K562 (cell line): Measurements from ENCODE around the gene KMT2E. TPM values are rescaled to one million over a fixed set of nuclear protein-coding genes. Genes with fewer than 3 reads are reported as not detected.
A peak's percentile ranks its signal among the peaks of the same experiment; 100 is the strongest.

Experiments
- ATAC-seq: fragments of 200-7000 bp; cut with Tn5 transposase; 3 replicates; pipeline ENCODE4 v1.9.1; 2020; ENCODE audit warnings: moderate library complexity
- BruUV-seq: library from RNA; stranded (reverse); fragments of 400-500 nt; replicated peaks from 2 replicates; lab custom pipeline; 2021; lab: Mats Ljungman, UMichigan
- CTCF ChIA-PET: fragments of 300-600 bp; formaldehyde crosslinking; extraction: SDS; loops from one replicate; lab custom pipeline; 2021; ENCODE audit warnings: low intra/inter-chr PET ratio; lab: Yijun Ruan, JAX
- POLR2A ChIA-PET: fragments of 300-600, 350-650 bp; sonication (Branson Sonifier 250); formaldehyde crosslinking; extraction: SDS; loops from one replicate; lab custom pipeline; 2021; ENCODE audit warnings: antibody characterized with exemption, inconsistent platforms; lab: Yijun Ruan, JAX
- DNase-seq, 4 experiments: peaks; one replicate each; pipeline versions ENCODE4 v3.0.0 to v3.0.0-alpha.2; 2011 to 2018; ENCODE audit warnings: low spot score in 3 of 4, mixed read lengths in 3 of 4; ENCODE audit errors: extremely low read depth in 1 of 4
- FAIRE-seq: peaks from 2 replicates; lab custom pipeline; 2011; peaks lifted over from hg19 to GRCh38; lab: Jason Lieb, UNC
- H2AFZ ChIP-seq: 2 replicates; pipeline ENCODE4 v1.6.0; 2011; ENCODE audit warnings: low read depth, low read length, control low read depth, inconsistent platforms
- H3K27ac ChIP-seq: fragments of 200-600 bp; 3 replicates; pipeline ENCODE4 v1.8.0; 2011; ENCODE audit warnings: low read depth, mild to moderate bottlenecking, control low read depth, inconsistent platforms, low read length, moderate library complexity, mixed read lengths; ENCODE audit errors: extremely low read depth
- H3K27me3 ChIP-seq, 2 experiments: fragments of 300-600 bp in 1 of 2; 2 replicates in 1 of 2; 3 replicates in 1 of 2; pipeline versions ENCODE4 v1.6.0 to v1.8.0; 2011; ENCODE audit warnings: inconsistent platforms in 2 of 2, low read length in 2 of 2, mild to moderate bottlenecking in 1 of 2, mixed read lengths in 1 of 2, moderate library complexity in 1 of 2; ENCODE audit not compliant: control insufficient read depth in 2 of 2, insufficient read depth in 2 of 2
- H3K36me3 ChIP-seq: fragments of 300-600 bp; 3 replicates; pipeline ENCODE4 v1.8.0; 2011; ENCODE audit warnings: mild to moderate bottlenecking, low read length, inconsistent platforms; ENCODE audit not compliant: control insufficient read depth, insufficient read depth
- H3K4me1 ChIP-seq, 2 experiments: fragments of 200-600 bp in 1 of 2; replicated peaks in 1 of 2; 2 replicates in 1 of 2; 3 replicates in 1 of 2; pipeline versions ENCODE4 v1.5.1 to v1.8.0; 2011; ENCODE audit warnings: inconsistent platforms in 2 of 2, low read length in 2 of 2, mild to moderate bottlenecking in 1 of 2, mixed read lengths in 1 of 2, moderate library complexity in 1 of 2; ENCODE audit not compliant: control insufficient read depth in 2 of 2, insufficient read depth in 2 of 2
- H3K4me2 ChIP-seq: 2 replicates; pipeline ENCODE4 v1.6.1; 2011; ENCODE audit warnings: low read length, control low read depth, inconsistent platforms, mixed read lengths; ENCODE audit not compliant: insufficient read depth
- H3K4me3 ChIP-seq: fragments of 200-600 bp; sonication (generic), shearing (Covaris generic); 2 replicates; pipeline ENCODE4 v1.5.1; 2016; ENCODE audit warnings: control low read depth, inconsistent platforms
- H3K79me2 ChIP-seq: fragments of 200-600 bp; 3 replicates; pipeline ENCODE4 v1.8.0; 2011; ENCODE audit warnings: low read length, inconsistent platforms; ENCODE audit not compliant: control insufficient read depth, insufficient read depth
- H3K9ac ChIP-seq, 2 experiments: 2 replicates each; pipeline versions ENCODE4 v1.6.0 to v1.6.1; 2011; ENCODE audit warnings: low read depth in 2 of 2, low read length in 2 of 2, control low read depth in 1 of 2, inconsistent platforms in 1 of 2, mild to moderate bottlenecking in 1 of 2, mixed read lengths in 1 of 2; ENCODE audit not compliant: insufficient read depth in 1 of 2
- H3K9me1 ChIP-seq: one replicate; pipeline ENCODE4 v1.6.0; 2011; ENCODE audit warnings: inconsistent platforms, mild to moderate bottlenecking, low read length, moderate library complexity; ENCODE audit not compliant: control insufficient read depth, insufficient read depth
- H3K9me3 ChIP-seq: replicated peaks from 2 replicates; pipeline ENCODE4 v1.5.1; 2011; ENCODE audit warnings: low read depth, low read length, inconsistent platforms; ENCODE audit not compliant: control insufficient read depth, insufficient read depth
- H4K20me1 ChIP-seq: replicated peaks from 2 replicates; pipeline ENCODE4 v1.6.1; 2011; ENCODE audit warnings: low read length, inconsistent platforms, mixed read lengths; ENCODE audit not compliant: control insufficient read depth, insufficient read depth
- ATF7 ChIP-seq: fragments of 450-650 bp; IDR thresholded peaks from 2 replicates; pipeline ENCODE4 v1.7.1; 2014; ENCODE audit warnings: mild to moderate bottlenecking, moderate library complexity
- CCNT2 ChIP-seq: IDR thresholded peaks from 2 replicates; pipeline ENCODE4 v1.6.1; 2011; ENCODE audit warnings: borderline replicate concordance, low read depth, mild to moderate bottlenecking, moderate library complexity, mixed read lengths, low read length; ENCODE audit not compliant: insufficient read length; ENCODE audit errors: extremely low read depth
- CSDE1 ChIP-seq, 2 experiments: fragments of 450-650 bp; IDR thresholded peaks; 2 replicates each; pipeline ENCODE4 v1.6.1; 2016; ENCODE audit warnings: mild to moderate bottlenecking in 1 of 2
- DEAF1 ChIP-seq: fragments of 450-650 bp; formaldehyde crosslinking; IDR thresholded peaks from 2 replicates; pipeline ENCODE4 v1.4.0; 2020; ENCODE audit warnings: mild to moderate bottlenecking, moderate library complexity
- FOXJ3 ChIP-seq: sonication (generic); formaldehyde crosslinking; IDR thresholded peaks from 2 replicates; pipeline ENCODE4 v1.4.0; 2020; ENCODE audit warnings: mild to moderate bottlenecking, missing genetic modification reagents
- ID3 ChIP-seq, 2 experiments: fragments of 250-450 bp in 1 of 2; fragments of 450-650 bp in 1 of 2; sonication (Bioruptor Pico) in 1 of 2; IDR thresholded peaks; 2 replicates each; pipeline versions ENCODE4 v1.6.1 to v1.8.0; 2016 to 2021; ENCODE audit warnings: mild to moderate bottlenecking in 2 of 2, moderate library complexity in 2 of 2, missing compliant biosample characterization in 1 of 2, missing genetic modification characterization in 1 of 2
- MNT ChIP-seq, 2 experiments: fragments of 450-650 bp; conservative IDR thresholded peaks; 2 replicates each; pipeline ENCODE4 v1.6.1; 2017; ENCODE audit warnings: mild to moderate bottlenecking in 2 of 2, moderate library complexity in 2 of 2
- MTA3 ChIP-seq: fragments of 450-650 bp; formaldehyde crosslinking; IDR thresholded peaks from 2 replicates; pipeline ENCODE4 v1.6.1; 2017; ENCODE audit warnings: mild to moderate bottlenecking, borderline replicate concordance
- RBM14 ChIP-seq: fragments of 200-400 bp; formaldehyde crosslinking; IDR thresholded peaks from 2 replicates; pipeline ENCODE4 v1.6.1; 2018; ENCODE audit warnings: low read depth, mild to moderate bottlenecking, low read length, moderate library complexity, borderline replicate concordance; ENCODE audit not compliant: insufficient read depth
- TBL1XR1 ChIP-seq, 2 experiments: IDR thresholded peaks; 2 replicates each; pipeline ENCODE4 v1.6.1; 2012; ENCODE audit warnings: improper control_type of control experiment in 2 of 2, low read length in 2 of 2, mild to moderate bottlenecking in 1 of 2
- ZNF165 ChIP-seq: fragments of 250-450 bp; sonication (Bioruptor Pico); IDR thresholded peaks from 2 replicates; pipeline ENCODE4 v1.4.0; 2020; ENCODE audit warnings: borderline replicate concordance
- WGBS: fragments of 100-300 bp; shearing (Covaris generic); methylation state at CpG from one replicate; pipeline ENCODE4 v1.1.6; 2016; ENCODE audit warnings: low coverage, mixed read lengths; ENCODE audit not compliant: insufficient coverage; ENCODE audit errors: missing lambda C conversion rate; 5-methylcytosine and 5-hydroxymethylcytosine counted together
- in situ Hi-C: fragments of 300-500 bp; cut with MboI; formaldehyde crosslinking; loops from 4 replicates; pipeline ENCODE4 v1.15.0; 2018; ENCODE audit warnings: inconsistent platforms, mixed read lengths
- intact Hi-C: fragments of 100-400 bp; cut with micrococcal nuclease; formaldehyde crosslinking; loops from 2 replicates; pipeline ENCODE4 v1.14.2; 2022
- polyA plus RNA-seq, 8 experiments: library from polyadenylated mRNA; depleted of rRNA in 4 of 8; stranded (reverse) in 5 of 8; unstranded in 3 of 8; fragments of >200 nt; fragmentation: Nextera tagmentation in 2 of 8; fragmentation: Illumina TruSeq in 1 of 8; extraction: Ambion mirVana in 2 of 8; extraction: Trizol in 1 of 8; gene quantifications; 2 replicates each; pipeline versions ENCODE4 v1.2.1 to v1.2.3, GENCODE V29; 2011 to 2014; ENCODE audit warnings: inconsistent platforms in 1 of 8, missing spikeins in 1 of 8
- total RNA-seq, 7 experiments: library from RNA; depleted of rRNA in 6 of 7; stranded (reverse); fragments of >200 nt in 6 of 7; fragmentation: Illumina TruSeq in 2 of 7; extraction: Trizol in 2 of 7; gene quantifications; 2 replicates each; pipeline versions ENCODE4 v1.2.1 to v1.2.3, GENCODE V29; 2011 to 2021; ENCODE audit warnings: low replicate concordance in 1 of 7
- TF ChIP-seq, protein P1 (sequence below), 2 experiments: IDR thresholded peaks in 1 of 2; conservative IDR thresholded peaks in 1 of 2; 2 replicates each; pipeline ENCODE4 v1.6.1; 2016; ENCODE audit warnings: low read depth in 2 of 2, mild to moderate bottlenecking in 1 of 2, missing compliant biosample characterization in 1 of 2, missing genetic modification characterization in 1 of 2, moderate library complexity in 1 of 2

The KMT2E gene
- total and polyA plus RNA-seq, 9 of the 15 experiments (the other 6 are each of a cell fraction or from before 2014, with no cell fraction given) = 8.9 to 55.3 (median 38.1) TPM

GRCh38 chr7:104980841-104981671, 32.9 kb upstream of the KMT2E start:
- intact Hi-C loops = loop anchor here (1.0 to 10.0 kb wide), 8 partner anchors 58 to 606 kb away; no protein-coding TSS in a partner anchor
- CTCF ChIA-PET = interaction anchor here (0.7 to 1.9 kb wide), 10 partner anchors 34 to 507 kb away, joined by 3 to 14 read pairs (median 3); no protein-coding TSS in a partner anchor
- Histone ChIP-seq H3K36me3 (peaks cover 3% of the 10 kb centered on the region; the same call in 1 of the 3 replicates), H4K20me1 (0 out of 2 replicates have a peak, but pooled peaks cover 4% of the 10 kb centered on the region), H3K27ac (no peak overlapping the region), H3K79me2 (peaks cover 48% of the 10 kb centered on the region), H3K4me3 (no peak overlapping the region), H2AFZ (no peak overlapping the region), H3K27me3 (no peaks in the 10 kb centered on the region), H3K9ac (no peak overlapping the region), H3K4me2 (no peak overlapping the region), H3K9me1 (no peaks in the 10 kb centered on the region), H3K9me3 (no peaks in the 10 kb centered on the region), H3K4me1 (peaks cover 11 to 19% of the 10 kb centered on the region in 2 experiments; a peak in 4 of 5 replicates)
- POLR2A ChIA-PET = interaction anchor here (0.5 to 4.0 kb wide), 20 partner anchors 9 to 1350 kb away, joined by 3 to 47 read pairs (median 4); partner anchors contain the start of gene KMT2E
- peak; percentile 75 to 78 (median 76) for DNase-seq
- in situ Hi-C loops = no loop called here
- ATAC-seq = no peak
- 26% methylated on average over 4 of the region's 4 CpGs for WGBS
- BruUV-seq = no TSS peak
- peak; percentile 29 for FAIRE-seq
- TF ChIP-seq DEAF1 (CRISPR knock-in tag) (peak; percentile 94), ATF7 (no peak), CSDE1 (IDR thresholded peaks at IDR 0.05) (peak in 1 of 2 experiments; percentile 7; a peak in 1 of 4 replicates), ID3 (CRISPR knock-in tag; IDR thresholded peaks at IDR 0.05) (no peak), ID3 (tag; IDR thresholded peaks at IDR 0.05) (no peak), CCNT2 (peak; percentile 52), FOXJ3 (CRISPR knock-in tag) (no peak), ZNF165 (CRISPR knock-in tag) (no peak), MTA3 (no peak), MNT (conservative IDR thresholded peaks at IDR 0.05) (peak; percentile 3 to 28; a peak in 1 of 4 replicates), TBL1XR1 (IDR thresholded peaks at IDR 0.05; ENCODE audit: low read length in 2 of 2) (peak in 1 of 2 experiments; percentile 53; a peak in 1 of 4 replicates), RBM14 (no peak)
- TF ChIP-seq, protein P1, sequence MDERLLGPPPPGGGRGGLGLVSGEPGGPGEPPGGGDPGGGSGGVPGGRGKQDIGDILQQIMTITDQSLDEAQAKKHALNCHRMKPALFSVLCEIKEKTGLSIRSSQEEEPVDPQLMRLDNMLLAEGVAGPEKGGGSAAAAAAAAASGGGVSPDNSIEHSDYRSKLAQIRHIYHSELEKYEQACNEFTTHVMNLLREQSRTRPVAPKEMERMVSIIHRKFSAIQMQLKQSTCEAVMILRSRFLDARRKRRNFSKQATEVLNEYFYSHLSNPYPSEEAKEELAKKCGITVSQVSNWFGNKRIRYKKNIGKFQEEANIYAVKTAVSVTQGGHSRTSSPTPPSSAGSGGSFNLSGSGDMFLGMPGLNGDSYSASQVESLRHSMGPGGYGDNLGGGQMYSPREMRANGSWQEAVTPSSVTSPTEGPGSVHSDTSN (CRISPR knock-in tag; IDR thresholded peaks at IDR 0.05; ENCODE audit: low read depth) = no peak
- TF ChIP-seq, protein P1 (tag; conservative IDR thresholded peaks at IDR 0.05; ENCODE audit: low read depth) = peak; percentile 83
